Ramos (cell line): Measurements from ENCODE around the gene CCL2.

ENCODE experiments used
- in situ Hi-C: fragments of 300-500 bp; cut with MboI; formaldehyde crosslinking; loops from one replicate; pipeline ENCODE4 v1.14.3; 2022; ENCODE audit warnings: low sequenced_read_pairs; ENCODE audit not compliant: unreplicated experiment

The CCL2 gene

DNA sequence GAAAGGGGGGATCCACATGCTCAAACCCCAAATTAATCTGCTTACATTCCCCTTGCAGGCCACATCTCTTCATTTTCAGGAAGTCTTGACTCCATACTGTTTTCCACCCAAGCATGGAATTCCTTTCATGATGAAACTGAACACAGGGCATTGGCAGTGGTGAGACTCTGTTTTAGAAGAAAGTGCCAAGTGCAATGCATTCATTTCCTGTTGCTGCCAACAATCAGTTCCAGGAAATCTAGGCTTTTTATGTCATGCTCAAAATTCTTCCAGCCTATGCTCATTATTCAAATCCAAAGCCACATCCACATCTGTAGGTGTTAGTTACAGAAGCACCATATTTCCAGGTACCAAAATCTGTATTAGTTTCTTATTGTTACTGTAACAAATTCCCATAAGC is 4.1 kb downstream of the CCL2 start:
- in situ Hi-C loops, result no loop called here

DNA sequence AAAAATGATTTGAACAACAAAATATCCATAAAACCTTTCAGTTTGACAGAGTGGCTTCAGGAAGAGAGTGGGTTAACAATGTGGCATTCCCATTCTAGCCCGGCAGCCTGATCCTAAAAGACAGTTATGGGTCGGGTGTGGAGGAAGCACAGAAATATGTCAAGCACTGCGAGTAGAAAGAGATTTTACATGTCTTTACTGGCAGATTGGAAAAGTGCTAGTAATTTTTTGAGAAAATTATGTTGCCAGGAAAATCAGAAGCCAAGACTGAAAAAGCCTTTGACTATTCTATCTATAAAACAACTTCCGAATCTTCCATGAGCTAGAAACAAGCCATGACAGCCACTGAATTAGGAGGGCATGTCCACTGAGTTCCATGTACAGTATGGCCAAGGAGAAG is 5.8 kb downstream of the CCL2 start:
- in situ Hi-C loops, result no loop called here

DNA sequence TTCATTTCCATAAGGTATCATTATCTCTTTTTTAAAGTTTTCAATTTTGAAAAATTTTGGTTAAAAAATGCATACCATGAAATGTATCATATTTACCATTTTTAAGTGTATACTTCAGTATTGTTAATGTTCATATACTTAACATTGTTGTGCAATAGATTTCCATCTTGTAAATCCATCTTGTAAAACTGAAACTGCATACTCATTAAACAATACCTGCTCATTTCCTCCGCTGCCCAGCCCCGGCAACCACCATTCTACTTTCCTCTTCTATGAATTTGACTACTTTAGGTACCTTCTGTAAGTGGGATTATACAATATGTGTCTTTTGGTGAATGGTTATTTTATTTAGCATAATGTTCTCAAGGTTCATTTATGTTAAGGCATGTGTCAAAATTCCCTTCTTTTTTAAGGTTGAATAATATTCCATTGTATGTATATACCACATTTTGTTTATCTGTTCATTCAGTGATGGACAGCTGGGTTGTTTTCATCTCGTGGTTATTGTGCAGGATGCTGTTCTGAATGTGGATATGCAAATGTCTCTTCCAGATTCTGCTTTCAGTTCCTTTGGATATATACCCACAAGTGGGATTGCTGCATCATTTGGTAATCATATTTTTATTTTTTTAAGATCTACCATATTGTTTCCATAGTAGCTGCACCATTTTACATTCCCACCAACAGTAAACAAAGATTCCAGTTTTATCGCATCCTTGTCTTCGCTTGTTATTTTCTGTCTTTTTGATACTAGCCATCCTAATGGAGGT is 6.7 kb downstream of the CCL2 start:
- in situ Hi-C loops, result no loop called here

DNA sequence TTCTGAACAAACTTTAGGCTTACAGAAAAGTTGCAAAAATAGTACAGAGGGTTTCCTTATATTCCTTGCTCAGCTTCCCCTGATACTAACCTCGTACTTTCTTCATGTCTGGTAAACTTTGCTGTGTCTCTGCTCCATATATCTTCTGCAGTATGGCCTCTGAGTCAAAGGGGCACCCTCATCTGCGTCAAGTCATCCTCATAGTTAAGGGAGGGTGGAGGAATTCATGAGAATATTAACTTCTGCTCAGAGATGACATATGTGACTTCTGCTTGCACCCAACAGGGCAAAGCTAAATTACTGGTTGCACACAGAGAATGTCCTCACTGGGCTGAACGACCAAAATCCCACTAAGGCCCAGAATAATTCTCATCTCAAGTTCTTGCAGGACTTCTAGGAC is 10.6 kb downstream of the CCL2 start:
- in situ Hi-C loops, result no loop called here

DNA sequence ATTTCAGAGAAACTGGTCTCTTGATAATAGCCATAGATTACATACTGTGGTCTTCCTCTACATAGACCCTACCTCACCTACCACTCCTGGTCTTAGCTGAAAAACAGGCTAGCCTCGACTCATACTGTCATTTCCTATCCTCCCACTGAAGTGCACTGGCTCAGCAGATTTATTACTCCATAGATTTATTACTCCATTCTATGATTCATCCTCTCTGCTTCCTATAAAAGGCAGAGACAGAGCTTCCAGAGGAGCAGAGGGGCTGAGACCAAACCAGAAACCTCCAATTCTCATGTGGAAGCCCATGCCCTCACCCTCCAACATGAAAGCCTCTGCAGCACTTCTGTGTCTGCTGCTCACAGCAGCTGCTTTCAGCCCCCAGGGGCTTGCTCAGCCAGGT is 14.9 kb downstream of the CCL2 start, which contains the start of gene CCL7:
CCL7 (plus strand) TSS at position 253 of the 400 bp plus-strand sequence; CDS start at position 323, 70 bp downstream.
- in situ Hi-C loops, result no loop called here

DNA sequence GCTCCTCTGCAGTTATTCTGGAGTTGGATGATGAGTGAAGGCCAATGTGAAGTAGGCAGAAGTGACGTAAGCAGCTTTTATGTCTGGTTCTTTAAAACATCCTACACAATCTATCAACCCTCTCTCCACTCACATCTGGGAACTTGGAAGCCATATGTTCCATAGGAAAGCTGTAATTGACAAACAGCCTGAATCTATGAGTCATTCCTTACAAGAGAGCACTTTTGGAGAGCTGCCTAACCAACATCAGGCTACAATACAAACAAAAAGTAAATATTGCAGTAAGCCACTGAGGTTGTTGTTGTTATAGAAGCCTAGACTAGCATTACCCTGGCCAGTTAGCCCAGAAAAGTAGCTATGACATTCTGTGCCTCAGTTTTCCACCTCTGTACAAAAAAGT is 20.8 kb downstream of the CCL2 start:
- in situ Hi-C loops, result no loop called here

DNA sequence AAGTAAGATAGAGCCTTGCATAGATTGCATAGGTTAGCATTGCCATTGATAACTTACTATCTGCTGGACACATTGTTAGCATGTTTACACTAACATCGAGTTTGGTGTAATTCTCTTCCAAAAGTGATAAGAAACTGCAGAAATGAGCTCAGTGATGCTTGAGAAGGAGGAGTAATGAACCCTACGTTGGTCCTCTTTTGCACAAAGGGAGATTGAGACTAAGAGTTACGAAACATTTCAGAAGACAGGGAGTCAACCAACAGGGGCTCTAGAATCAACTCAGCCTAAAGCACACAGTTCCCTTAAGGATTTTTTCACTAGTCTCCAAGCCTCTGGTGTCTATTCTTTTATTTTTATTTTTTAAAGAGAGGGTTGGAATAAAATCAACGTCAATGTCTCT is 21.7 kb downstream of the CCL2 start:
- in situ Hi-C loops, result no loop called here

DNA sequence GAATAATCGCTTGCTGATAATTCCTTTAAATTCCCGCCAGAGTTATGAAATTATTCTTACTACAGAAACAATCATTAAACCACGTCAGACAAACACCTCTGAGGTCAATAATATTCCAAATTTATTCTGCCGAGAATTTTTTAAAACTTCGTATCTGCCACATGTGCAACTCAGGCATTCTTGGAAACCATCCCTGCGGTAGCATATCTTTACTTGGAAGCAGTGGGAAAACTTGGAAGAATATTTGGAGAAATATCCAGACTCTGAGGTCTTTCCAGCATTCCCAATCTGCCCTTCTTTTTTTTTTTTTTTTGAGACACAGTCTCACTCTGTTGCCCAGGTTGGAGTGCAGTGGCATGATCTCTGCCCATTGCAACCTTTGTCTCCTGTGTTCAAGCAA is 28.5 kb downstream of the CCL2 start:
- in situ Hi-C loops, result no loop called here

DNA sequence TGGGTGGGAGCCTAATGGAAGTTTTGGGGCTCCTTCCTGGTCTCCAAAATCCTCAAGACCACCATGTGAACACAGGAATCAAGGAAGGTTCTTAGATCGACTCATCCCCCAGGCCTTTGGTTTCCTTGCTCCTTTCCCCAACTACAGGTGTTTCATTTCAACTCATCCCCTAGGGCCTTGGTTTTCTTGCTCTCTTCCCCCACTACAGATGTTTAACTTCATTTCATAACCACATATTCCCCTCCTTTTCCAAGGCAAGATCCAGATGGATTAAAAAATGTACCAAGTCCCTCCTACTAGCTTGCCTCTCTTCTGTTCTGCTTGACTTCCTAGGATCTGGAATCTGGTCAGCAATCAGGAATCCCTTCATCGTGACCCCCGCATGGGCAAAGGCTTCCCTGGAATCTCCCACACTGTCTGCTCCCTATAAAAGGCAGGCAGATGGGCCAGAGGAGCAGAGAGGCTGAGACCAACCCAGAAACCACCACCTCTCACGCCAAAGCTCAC is 30.3 kb downstream of the CCL2 start, which contains the start of gene CCL11:
CCL11 (plus strand) TSS at position 457 of the 507 bp plus-strand sequence. CDS start 67 bp downstream, outside the sequence.
- in situ Hi-C loops, result no loop called here

DNA sequence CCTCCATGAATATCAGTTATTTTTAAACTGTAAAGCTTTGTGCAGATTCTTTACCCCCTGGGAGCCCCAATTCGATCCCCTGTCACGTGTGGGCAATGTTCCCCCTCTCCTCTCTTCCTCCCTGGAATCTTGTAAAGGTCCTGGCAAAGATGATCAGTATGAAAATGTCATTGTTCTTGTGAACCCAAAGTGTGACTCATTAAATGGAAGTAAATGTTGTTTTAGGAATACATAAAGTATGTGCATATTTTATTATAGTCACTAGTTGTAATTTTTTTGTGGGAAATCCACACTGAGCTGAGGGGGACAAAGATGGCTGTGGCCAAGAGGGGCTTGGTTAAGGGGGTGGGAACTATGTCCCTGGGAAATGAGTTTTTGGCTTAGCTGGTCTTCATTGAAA is 32.8 kb downstream of the CCL2 start:
- in situ Hi-C loops, result no loop called here

DNA sequence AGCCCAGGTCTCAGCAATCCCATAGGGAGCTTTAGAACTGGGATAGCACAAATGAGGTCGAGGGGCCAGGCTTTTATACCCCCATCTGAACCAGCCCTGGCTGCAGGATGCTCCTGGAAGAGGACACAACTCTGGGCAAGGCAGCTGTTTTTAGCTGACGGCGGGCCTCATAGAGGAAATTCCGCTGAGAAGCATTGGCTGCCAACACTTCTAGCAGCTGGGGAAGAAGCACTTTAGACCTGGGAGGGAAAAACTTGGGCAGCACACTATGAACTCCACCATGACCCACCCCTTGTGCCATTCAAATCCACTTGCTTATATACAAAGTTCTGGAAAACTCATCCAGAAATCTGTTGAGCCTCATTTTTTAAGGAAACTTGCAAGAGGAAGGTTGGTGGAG is 35.5 kb downstream of the CCL2 start:
- in situ Hi-C loops, result no loop called here

DNA sequence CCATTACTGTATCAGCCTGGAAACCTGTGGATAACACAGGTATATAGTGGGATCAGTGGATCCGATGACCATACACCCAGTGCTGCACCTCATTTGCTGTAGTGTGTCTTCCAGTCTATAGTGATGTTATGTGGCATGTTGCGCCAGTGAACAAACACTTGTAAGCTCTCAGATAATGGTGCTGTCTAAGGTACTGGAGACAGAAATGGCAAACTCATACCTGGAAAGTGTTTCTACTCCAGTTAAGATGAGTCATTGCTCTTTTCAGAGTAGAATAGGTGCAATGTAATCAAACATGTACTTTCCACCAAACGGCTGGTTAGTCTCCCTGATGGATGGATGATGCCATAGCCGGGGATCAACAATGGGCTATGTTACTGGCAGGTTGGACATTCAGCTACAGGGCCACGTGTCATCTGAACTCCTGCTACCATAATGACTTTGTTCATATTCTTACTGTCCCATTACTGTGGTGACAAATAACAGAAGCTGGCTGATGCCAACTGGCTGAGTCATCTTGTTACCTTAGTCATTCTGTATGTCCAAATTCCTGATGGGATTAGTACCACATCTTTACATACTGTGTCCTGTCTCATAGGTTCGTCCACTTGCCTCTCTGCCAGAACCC is 36.8 kb downstream of the CCL2 start:
- in situ Hi-C loops, result no loop called here

DNA sequence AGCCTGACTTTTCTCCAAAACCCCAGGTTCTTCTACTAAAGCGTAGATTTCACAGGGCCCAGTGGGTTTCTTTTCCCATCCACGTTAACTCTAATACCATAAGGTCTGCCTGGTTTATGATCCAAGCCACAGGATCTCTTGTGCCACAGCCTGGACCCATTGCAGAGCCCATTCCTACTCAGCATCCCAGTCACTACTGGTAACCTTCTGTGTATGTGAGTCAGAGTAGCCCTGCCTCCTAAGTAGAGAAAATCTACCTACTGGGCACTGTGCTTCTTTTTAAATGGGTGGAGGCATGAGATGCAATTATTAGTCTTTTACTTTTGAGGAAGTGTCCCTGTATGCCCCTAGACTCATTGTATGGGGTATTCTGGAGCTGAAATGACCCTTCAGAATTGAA is 43.9 kb downstream of the CCL2 start:
- in situ Hi-C loops, result no loop called here

DNA sequence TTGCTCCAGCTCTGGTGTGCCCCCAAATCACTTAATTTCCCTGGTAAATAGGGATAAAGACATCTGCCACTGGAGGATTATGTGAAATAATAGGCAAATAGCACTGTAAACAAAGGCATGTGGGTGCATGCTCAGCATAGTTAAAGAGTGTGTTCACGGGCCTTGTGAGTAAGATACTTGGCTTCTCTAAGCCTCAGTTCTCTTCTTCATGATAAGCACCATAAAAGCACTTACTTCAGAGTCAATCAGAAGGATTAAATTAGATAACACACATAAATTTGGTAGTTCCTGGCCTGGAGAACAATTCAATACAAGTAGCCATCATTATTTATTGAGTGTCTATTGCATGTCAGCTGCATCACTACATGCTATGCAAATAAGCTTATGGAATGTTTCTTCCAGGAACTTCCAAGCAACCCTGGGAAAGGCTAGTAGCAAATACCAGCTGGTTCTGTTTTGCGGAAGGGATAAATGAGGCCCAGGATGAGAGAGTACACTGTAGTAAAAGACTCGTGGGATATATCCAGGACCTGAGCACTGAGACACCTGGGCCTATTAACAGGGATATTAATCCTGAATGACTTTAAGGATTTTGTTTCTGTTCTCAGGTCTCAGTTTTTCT is 45.0 kb downstream of the CCL2 start:
- in situ Hi-C loops, result no loop called here

DNA sequence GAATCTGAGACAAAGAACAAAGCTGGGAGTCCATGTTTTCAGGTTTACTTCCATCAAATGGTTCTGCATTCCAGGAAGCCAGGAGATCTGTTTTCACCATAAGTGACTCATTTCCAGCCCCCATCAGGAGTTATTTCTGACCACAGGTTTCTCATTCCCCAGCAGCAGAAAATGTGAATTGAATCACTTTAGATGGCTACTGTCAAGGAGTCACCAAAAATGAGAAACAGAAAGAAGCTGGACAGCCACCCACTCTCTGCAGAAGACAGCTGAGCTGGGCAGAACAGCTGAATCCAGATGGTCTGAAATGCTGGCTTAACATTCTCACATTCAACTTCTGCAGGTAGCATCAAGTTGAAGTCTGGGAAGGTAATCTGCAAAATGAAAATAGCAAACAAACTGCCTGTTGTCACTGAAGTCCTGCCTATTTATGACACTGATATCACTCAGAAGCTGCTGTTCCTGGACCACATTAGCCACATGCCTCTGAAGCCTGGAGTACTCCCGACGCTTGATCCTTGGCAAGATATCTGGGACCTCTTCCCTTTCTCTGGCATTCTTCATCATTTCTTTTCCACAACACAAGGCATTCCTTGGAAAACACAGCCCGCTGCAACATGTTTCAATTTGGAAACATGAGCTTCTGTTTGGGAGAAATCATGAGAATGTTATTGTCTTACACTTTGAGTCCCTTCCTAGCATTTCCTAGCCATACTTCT is 45.7 kb downstream of the CCL2 start:
- in situ Hi-C loops, result no loop called here

DNA sequence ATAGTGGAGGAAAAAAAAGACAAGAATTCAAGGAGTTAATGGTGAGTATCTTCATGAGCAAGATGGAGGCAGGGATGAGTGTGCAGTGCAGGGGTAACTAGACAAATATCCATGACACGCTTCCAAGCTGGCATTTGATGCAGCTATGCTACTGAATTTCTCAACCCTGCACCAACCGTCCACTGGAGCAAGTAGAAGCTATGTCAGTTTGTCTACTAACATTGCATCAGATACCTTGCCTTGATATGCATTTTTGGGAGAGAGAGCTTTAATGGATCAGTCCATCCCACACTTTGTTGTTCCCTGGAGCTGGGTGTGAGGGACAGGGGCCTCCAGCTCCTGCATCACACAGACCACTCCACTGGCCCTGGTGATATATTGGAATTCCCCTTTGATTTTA is 46.9 kb downstream of the CCL2 start:
- in situ Hi-C loops, result no loop called here

DNA sequence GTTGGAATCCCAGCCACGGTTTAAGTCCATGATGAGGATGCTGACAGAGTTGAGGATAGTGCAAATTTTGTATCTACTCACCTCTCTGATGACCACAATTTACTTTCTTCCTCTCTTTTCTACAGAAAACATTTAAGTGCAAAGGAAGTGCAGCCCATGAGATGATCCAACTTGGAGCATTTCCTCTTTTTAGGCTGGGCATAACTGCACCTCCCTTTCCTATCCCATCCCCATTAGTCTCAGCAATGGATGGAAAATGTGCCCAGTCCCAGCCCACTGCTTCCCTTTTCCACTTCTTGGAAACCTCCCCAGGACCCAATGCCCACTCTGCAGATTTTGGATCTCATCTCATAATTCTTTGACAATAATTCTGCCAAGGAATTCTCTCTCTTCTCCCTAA is 47.6 kb downstream of the CCL2 start:
- in situ Hi-C loops, result no loop called here

DNA sequence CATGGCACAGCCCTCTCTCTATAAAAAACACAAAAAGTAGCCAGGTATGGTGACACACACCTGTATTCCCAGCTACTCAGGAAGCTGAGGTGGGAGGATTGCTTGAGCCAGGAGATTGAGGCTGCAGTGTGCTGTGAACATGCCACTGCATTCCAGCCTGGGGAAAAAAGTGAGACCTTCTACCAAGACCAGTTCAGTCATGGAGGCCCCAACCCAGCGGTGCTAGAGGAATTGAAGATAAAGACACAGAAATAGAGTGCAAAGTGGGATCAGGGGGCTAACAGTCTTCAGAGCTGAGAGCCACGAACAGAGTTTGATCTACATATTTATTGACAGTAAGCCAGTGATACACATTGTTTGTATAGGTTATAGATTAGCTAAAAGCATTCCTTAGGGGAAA is 48.5 kb downstream of the CCL2 start:
- in situ Hi-C loops, result no loop called here

DNA sequence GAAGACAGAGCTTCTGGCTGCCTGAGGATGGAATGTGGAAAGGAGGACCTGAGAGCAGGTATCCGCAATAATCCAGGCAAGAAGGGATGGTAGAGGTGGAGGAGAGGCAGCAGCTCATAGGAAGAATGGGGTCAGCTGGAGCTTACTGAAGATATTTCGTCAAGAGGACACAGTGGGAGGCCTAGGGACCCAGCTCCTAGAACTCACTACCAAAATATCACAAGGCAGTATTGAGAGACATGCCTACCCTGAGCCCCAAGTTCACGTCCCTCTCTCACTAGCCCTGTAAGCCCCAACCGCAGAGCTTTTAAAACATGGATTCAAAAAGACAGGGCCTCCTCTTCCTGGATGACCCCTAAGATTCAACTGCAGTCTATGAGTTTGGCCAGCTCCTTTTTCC is 50.0 kb downstream of the CCL2 start:
- in situ Hi-C loops, result no loop called here

DNA sequence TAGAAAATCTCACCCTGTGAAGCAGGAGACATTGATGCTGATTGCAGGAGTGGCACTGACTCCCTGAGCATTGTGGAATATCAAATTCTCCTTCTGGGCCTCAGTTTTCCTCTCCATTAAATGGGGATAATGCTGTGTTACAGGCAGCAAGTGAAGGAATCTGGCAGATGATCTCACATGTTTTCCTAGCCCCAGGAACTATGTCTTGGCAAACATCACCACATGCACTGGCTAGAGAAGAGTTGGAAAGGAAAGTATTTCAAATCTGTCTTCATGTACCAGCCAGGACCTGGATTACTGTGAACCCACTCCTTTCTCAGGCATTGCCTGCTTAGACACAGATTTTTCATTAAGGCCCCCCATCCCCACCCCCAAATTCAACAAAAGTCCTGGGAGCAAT is 50.5 kb downstream of the CCL2 start:
- in situ Hi-C loops, result no loop called here

DNA sequence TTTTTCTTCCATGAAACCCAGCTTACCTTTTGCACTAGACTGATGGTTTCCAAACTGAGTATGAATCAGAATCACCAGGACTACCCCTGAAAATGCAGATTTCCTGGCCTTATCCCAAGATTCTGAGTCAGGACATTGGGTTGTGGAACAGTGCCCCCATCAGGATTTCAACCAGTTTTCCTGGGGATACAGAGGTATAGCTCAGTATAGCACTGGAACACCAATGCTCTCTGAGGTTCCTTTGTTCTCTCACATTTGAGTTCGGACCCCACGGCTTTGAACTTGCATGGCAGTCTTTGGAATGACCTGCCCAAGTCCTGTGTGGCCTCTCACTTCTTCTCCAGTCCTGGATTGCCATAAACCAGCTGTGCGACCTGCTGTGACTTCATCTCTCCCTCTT is 51.4 kb downstream of the CCL2 start:
- in situ Hi-C loops, result no loop called here
